ENCODE results near the gene ALDH3B2.
"Not testable (repeated sequence)": the region's sequence is repeated elsewhere in the genome, so short reads cannot be mapped to it uniquely, and the experiment has no call there.

Gene ALDH3B2

GRCh38 chr11:67662142-67662834, 12.1 kb downstream of the ALDH3B2 start:
- H3K27me3 Mint-ChIP-seq = no peaks in the 10 kb centered on the region
- no peak overlapping the region for H3K27ac Mint-ChIP-seq
- no peak for ATAC-seq (replicated peaks)
- H3K9me3 Mint-ChIP-seq = no peaks in the 10 kb centered on the region
- H3K4me1 Mint-ChIP-seq = peaks cover 10 to 18% of the 10 kb centered on the region in 2 donors
- H3K36me3 Mint-ChIP-seq = no peaks in the 10 kb centered on the region
- no peak for DNase-seq
- no peak overlapping the region for H3K4me3 Mint-ChIP-seq

GRCh38 chr11:67660752-67661151, 13.7 kb downstream of the ALDH3B2 start:
- H3K9me3 Mint-ChIP-seq; H3K27me3 Mint-ChIP-seq; DNase-seq; H3K36me3 Mint-ChIP-seq; H3K27ac Mint-ChIP-seq; H3K4me1 Mint-ChIP-seq; H3K4me3 Mint-ChIP-seq; ATAC-seq (replicated peaks): not testable (repeated sequence)

- not testable (repeated sequence) for H3K27ac Mint-ChIP-seq; H3K4me1 Mint-ChIP-seq; H3K4me3 Mint-ChIP-seq; H3K9me3 Mint-ChIP-seq; DNase-seq; H3K36me3 Mint-ChIP-seq; H3K27me3 Mint-ChIP-seq; ATAC-seq (replicated peaks)
These were observed 14.7 kb downstream of the ALDH3B2 start for GRCh38 chr11:67659651-67660165.

GRCh38 chr11:67657300-67657699, 17.1 kb downstream of the ALDH3B2 start:
- peaks cover 9 to 10% of the 10 kb centered on the region in 2 donors for H3K4me1 Mint-ChIP-seq
- H3K36me3 Mint-ChIP-seq = peaks cover 2 to 4% of the 10 kb centered on the region in 2 donors
- no peak for DNase-seq
- ATAC-seq (replicated peaks) = no peak
- H3K27me3 Mint-ChIP-seq = no peaks in the 10 kb centered on the region
- peaks cover 0 to 2% of the 10 kb centered on the region in 2 donors for H3K9me3 Mint-ChIP-seq
- no peak overlapping the region for H3K4me3 Mint-ChIP-seq
- H3K27ac Mint-ChIP-seq = no peak overlapping the region

DNA sequence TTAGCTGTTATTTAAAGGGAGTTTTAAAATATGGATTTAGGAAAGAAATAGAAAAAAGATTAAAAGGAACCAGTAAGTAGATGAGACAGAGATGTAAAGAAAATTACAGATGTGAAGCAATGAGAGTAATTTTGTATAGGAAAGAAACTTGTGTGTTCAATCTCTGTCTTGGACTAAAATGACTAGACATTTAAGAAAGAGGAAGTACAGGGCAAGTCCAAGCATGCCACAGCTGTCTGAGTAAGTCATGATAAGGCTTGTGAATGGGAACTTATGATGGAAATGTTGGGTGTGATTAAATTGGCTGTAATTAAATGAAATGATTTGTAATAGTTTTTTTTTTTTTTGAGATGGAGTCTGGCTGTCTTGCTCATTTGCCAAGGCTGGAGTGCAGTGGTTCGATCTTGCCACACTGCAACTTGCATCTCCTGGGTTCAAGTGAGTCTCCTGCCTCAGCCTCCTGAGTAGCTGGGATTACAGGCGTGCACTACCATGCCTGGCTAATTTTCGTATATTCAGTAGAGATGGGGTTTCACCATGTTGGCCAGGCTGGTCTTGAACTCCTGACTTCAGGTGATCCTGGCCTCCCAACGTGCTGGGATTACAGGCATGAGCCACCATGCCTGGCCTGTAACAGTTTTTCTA, 18.0 kb downstream of the ALDH3B2 start:
- no peak for DNase-seq
- peaks cover 9 to 10% of the 10 kb centered on the region in 2 donors for H3K4me1 Mint-ChIP-seq
- peaks cover 0 to 2% of the 10 kb centered on the region in 2 donors for H3K9me3 Mint-ChIP-seq
- no peaks in the 10 kb centered on the region for H3K27me3 Mint-ChIP-seq
- no peak overlapping the region for H3K4me3 Mint-ChIP-seq
- peak; percentile 62 to 73 for ATAC-seq (replicated peaks)
- H3K36me3 Mint-ChIP-seq = peaks cover 2 to 4% of the 10 kb centered on the region in 2 donors
- H3K27ac Mint-ChIP-seq = no peak overlapping the region

GRCh38 chr11:67654225-67654624, 20.2 kb downstream of the ALDH3B2 start:
- H3K27me3 Mint-ChIP-seq = no peaks in the 10 kb centered on the region
- H3K27ac Mint-ChIP-seq = no peak overlapping the region
- peaks cover 22 to 28% of the 10 kb centered on the region in 2 donors for H3K4me1 Mint-ChIP-seq
- peaks cover 0 to 2% of the 10 kb centered on the region in 2 donors for H3K9me3 Mint-ChIP-seq
- ATAC-seq (replicated peaks) (no peak), DNase-seq (no peak)
- H3K36me3 Mint-ChIP-seq = peaks cover 2 to 8% of the 10 kb centered on the region in 2 donors
- no peak overlapping the region for H3K4me3 Mint-ChIP-seq

DNA sequence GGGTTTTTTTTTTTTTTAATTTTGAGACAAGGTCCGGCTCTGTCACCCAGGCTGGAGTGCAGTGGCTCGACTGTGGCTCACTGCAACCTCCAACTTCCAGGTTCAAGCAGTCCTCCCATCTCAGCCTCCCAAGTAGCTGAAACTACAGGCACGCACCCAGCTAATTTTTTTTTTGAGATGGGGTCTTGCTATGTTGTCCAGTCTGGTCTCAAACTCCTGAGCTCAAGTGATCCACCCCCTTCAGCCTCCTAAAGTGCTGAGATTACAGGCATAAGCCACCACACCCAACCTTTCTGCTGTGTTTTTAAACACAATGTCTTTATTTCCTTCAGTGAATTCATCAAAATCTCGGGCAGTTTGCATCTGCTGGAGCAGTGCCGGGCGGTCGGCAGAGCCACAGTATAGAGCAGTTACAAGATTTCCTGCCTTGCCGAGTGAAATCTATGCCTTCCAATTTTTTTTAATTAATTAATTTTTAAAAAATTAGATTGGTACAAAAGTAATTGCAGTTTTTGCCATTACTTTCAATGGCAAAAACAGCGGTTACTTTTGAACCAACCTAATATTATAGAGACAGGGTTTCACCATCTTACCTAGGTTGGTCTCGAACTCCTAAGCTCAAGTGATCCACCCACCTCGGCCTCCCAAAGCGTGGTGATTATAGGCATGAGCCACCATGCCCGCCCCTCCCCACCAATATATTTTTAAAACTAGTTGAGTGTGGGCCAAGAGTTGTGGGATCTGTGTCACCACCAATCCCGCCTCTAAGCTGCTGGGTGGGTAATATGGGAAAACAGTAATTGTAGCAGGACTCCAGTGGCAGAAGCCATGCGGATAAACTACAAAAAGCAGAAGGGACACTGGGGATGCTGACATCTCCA, 21.2 kb downstream of the ALDH3B2 start:
- ATAC-seq (replicated peaks) (no peak), DNase-seq (no peak)
- Mint-ChIP-seq H3K4me1 (peaks cover 24 to 30% of the 10 kb centered on the region in 2 donors), H3K27ac (no peak overlapping the region), H3K36me3 (peaks cover 2 to 8% of the 10 kb centered on the region in 2 donors), H3K4me3 (no peak overlapping the region), H3K27me3 (no peaks in the 10 kb centered on the region), H3K9me3 (peaks cover 0 to 2% of the 10 kb centered on the region in 2 donors)

DNA sequence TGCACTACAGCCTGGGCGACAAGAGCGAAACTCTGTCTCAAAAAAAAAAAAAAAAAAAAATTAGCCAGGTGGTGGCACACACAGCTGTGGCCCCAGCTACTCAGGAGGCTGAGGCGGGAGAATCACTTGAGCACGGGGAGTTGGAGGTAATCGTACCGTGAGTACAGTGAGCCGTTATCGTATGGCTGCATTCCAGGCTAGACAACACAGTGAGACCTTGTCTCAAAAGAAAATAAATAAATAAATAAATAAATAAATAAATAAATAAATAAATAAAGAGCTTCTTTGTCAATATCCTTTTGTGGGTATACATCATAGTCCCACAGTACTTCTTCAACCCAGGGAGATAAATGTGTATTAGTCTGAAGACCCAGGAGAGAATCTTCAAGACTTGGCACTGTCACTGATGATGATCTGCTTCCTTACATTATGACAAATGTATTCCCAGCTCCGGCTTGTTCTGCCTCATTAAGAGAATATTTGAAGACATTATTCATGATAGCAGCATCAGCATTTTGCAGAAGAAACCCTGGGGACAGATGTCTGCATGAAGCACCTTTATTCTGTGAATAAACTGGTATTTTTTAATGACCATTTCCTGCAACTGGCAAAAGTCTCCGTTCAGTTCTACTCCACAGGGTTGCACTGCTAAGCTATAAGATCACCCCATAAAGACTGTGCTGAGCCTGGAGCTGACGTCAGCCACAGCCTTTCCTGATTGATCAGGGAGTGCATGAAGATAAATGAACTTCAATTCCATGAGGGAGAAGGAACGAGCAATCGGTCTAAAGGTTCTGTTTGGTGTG, 22.2 kb downstream of the ALDH3B2 start:
- Mint-ChIP-seq H3K4me3 (no peak overlapping the region), H3K36me3 (peaks cover 2 to 8% of the 10 kb centered on the region in 2 donors), H3K9me3 (peaks cover 0 to 2% of the 10 kb centered on the region in 2 donors), H3K4me1 (peaks cover 30 to 41% of the 10 kb centered on the region in 2 donors), H3K27ac (no peak overlapping the region), H3K27me3 (no peaks in the 10 kb centered on the region)
- DNase-seq = no peak
- no peak for ATAC-seq (replicated peaks)

DNA sequence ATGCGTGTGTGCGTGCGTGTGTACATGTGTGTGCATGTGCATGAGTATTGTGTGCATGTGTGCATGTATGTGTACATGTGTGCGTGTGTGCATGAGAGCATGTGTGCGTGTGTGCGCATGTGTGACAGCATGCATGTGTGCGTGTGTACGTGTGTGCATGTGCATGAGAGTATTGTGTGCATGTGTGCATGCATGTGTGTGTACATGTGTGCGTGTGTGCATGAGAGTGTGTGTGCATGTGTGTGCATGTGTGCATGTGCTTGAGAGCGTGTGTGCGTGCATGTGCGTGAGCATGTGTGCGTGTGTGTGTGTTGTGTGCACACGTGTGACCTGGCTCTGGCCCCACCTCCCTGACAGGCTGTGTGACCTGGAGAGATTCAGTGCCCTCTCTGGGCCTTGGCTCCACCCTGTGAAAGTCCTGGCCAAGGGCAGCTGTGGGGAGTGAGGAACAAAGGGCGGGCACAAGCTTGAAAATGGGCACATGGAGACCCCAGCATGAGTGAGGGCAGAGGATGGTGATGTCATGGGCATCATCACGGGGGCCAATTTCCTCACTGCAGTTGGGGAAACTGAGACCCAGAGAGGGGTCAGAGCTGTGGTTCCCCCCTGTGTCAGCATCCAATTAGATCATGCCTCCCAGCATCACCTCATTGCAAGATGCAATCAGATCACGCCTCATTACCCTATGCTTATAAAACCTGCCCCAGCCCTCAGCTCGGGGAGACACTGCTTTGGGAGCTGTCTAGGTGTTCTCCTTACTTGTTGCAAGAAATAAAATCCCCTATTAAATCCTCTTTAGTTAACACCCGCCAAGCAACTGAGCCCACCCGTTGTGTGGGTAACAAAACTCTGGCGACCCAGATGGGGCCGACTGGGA, 24.6 kb downstream of the ALDH3B2 start:
- DNase-seq (no peak), ATAC-seq (replicated peaks) (no peak)
- no peaks in the 10 kb centered on the region for H3K9me3 Mint-ChIP-seq
- peak overlapping the region; percentile 79 to 88 for H3K4me3 Mint-ChIP-seq
- H3K4me1 Mint-ChIP-seq = peaks cover 47 to 64% of the 10 kb centered on the region in 2 donors
- peaks cover 0 to 3% of the 10 kb centered on the region in 2 donors for H3K36me3 Mint-ChIP-seq
- peak overlapping the region; percentile 94 for H3K27ac Mint-ChIP-seq
- H3K27me3 Mint-ChIP-seq = no peaks in the 10 kb centered on the region

GRCh38 chr11:67648796-67649613, 25.4 kb downstream of the ALDH3B2 start:
- Mint-ChIP-seq H3K27ac (peak overlapping the region; percentile 80), H3K36me3 (peaks cover 0 to 3% of the 10 kb centered on the region in 2 donors), H3K9me3 (no peaks in the 10 kb centered on the region), H3K4me1 (peaks cover 51 to 68% of the 10 kb centered on the region in 2 donors), H3K27me3 (no peaks in the 10 kb centered on the region), H3K4me3 (peak overlapping the region; percentile 25 to 64)
- ATAC-seq (replicated peaks) = peak; percentile 13 to 17
- DNase-seq = no peak

- ATAC-seq (replicated peaks) (peak; percentile 88 to 90), DNase-seq (peak; percentile 68)
- Mint-ChIP-seq H3K27me3 (no peaks in the 10 kb centered on the region), H3K27ac (peak overlapping the region; percentile 80), H3K36me3 (peaks cover 0 to 3% of the 10 kb centered on the region in 2 donors), H3K9me3 (no peaks in the 10 kb centered on the region), H3K4me1 (peaks cover 51 to 68% of the 10 kb centered on the region in 2 donors), H3K4me3 (no peak overlapping the region)
These were observed 26.2 kb downstream of the ALDH3B2 start for GRCh38 chr11:67648140-67648795.

DNA sequence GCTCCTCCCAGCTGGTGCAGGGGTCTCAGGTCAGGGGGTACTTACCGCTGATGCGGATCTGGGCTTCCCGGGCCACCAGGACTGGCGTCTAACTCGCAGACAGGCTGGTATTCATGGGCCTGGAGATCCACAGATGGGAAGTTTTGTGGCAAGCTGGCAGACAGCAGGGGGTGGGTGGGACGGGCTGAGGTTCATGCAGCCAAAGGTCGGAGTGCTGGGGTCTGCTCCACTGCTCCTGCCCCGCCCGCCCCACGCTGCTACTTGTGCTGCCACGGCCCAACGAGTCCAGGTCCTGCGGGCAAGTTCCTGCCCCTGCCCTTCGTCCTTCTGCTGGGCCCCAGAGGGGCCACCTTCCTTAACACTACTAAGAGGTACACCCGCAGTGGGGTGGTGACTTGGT, 27.0 kb downstream of the ALDH3B2 start:
- ATAC-seq (replicated peaks) (no peak), DNase-seq (no peak)
- Mint-ChIP-seq H3K4me3 (peak overlapping the region in 1 of 2 donors; percentile 51), H3K4me1 (peaks cover 51 to 68% of the 10 kb centered on the region in 2 donors), H3K27me3 (no peaks in the 10 kb centered on the region), H3K27ac (no peak overlapping the region), H3K9me3 (no peaks in the 10 kb centered on the region), H3K36me3 (peaks cover 0 to 3% of the 10 kb centered on the region in 2 donors)

Data from stimulated activated naive B cell treated with anti-CD40 and anti-IgM and Interleukin-4, amounts not matched to agents 10 μg/mL and 1 μg/mL and 100 μg/mL, for 72 hours (primary cell).